B cell (primary cell): ENCODE data around the gene GRIK2. TPM values are rescaled to one million over a fixed set of nuclear protein-coding genes. Genes with fewer than 3 reads are reported as not detected.

Experiments used
- ATAC-seq: fragments of 200-7000 bp; cut with Tn5 transposase; one replicate; pipeline ENCODE4 v1.10.0; 2021; ENCODE audit warnings: low read depth, mild to moderate bottlenecking, moderate number of reproducible peaks, moderate library complexity
- CTCF ChIA-PET: fragments of 350-600 bp; sonication (Branson Sonifier 250); formaldehyde crosslinking; loops from one replicate; lab custom pipeline; 2021; ENCODE audit warnings: antibody characterized with exemption, inconsistent platforms; lab: Charles Lee
- POLR2A ChIA-PET: fragments of 350-600 bp; sonication (Branson Sonifier 250); formaldehyde crosslinking; loops from one replicate; lab custom pipeline; 2021; ENCODE audit warnings: antibody characterized with exemption; lab: Charles Lee
- DNase-seq: peaks from one replicate; pipeline ENCODE4 v3.0.0; 2013
- H2AFZ ChIP-seq: 2 replicates; pipeline ENCODE4 v1.6.1; 2012; ENCODE audit warnings: mild to moderate bottlenecking, low read depth, low read length; ENCODE audit not compliant: insufficient read depth, poor library complexity, severe bottlenecking
- H3K27ac ChIP-seq, 2 donors: 1 replicate in 1 of 2; 2 replicates in 1 of 2; pipeline ENCODE4 v1.5.1; 2012 to 2013; ENCODE audit warnings: low read length in 2 of 2, mild to moderate bottlenecking in 2 of 2, moderate library complexity in 1 of 2
- H3K27me3 ChIP-seq, 4 experiments: fragments of 200-600 bp in 1 of 4; sonication (generic) in 1 of 4; replicated peaks in 1 of 4; 1 replicate in 2 of 4; 2 replicates in 2 of 4; pipeline versions ENCODE4 v1.6.1 to v1.7.0; 2013 to 2016; ENCODE audit warnings: low read length in 3 of 4, mild to moderate bottlenecking in 2 of 4, mixed read lengths in 1 of 4, moderate library complexity in 1 of 4; ENCODE audit not compliant: insufficient read depth in 4 of 4, control insufficient read depth in 3 of 4; ENCODE audit errors: control extremely low read depth in 1 of 4
- H3K36me3 ChIP-seq, 2 experiments: replicated peaks in 1 of 2; 1 replicate in 1 of 2; 2 replicates in 1 of 2; pipeline versions ENCODE4 v1.6.1 to v1.7.1; 2013; ENCODE audit warnings: low read length in 1 of 2; ENCODE audit not compliant: insufficient read depth in 2 of 2, control insufficient read depth in 1 of 2; ENCODE audit errors: control extremely low read depth in 1 of 2, extremely low read depth in 1 of 2
- H3K4me1 ChIP-seq, 2 donors: fragments of 200-600 bp in 1 of 2; sonication (generic) in 1 of 2; 1 replicate in 1 of 2; 2 replicates in 1 of 2; pipeline versions ENCODE4 v1.5.1 to v1.6.1; 2013 to 2017; ENCODE audit warnings: low read length in 2 of 2; ENCODE audit not compliant: control insufficient read depth in 2 of 2, insufficient read depth in 2 of 2
- H3K4me2 ChIP-seq: replicated peaks from 2 replicates; pipeline ENCODE3; 2012; ENCODE audit warnings: mild to moderate bottlenecking, low read depth, low read length; ENCODE audit not compliant: poor library complexity, severe bottlenecking
- H3K4me3 ChIP-seq, 5 experiments: fragments of 200-600 bp in 1 of 5; sonication (generic) in 1 of 5; 1 replicate in 3 of 5; 2 replicates in 2 of 5; pipeline versions ENCODE4 v1.5.1 to v1.7.0; 2011 to 2016; ENCODE audit warnings: low read length in 4 of 5, mild to moderate bottlenecking in 4 of 5, low read depth in 2 of 5, control low read depth in 1 of 5, moderate library complexity in 1 of 5; ENCODE audit not compliant: insufficient read depth in 1 of 5; ENCODE audit errors: control extremely low read depth in 1 of 5, extremely low read depth in 1 of 5
- H3K79me2 ChIP-seq: fragments of 200-600 bp; sonication (generic); one replicate; pipeline ENCODE4 v1.6.0; 2016; ENCODE audit warnings: low read length; ENCODE audit not compliant: control insufficient read depth, insufficient read depth
- H3K9ac ChIP-seq: fragments of 200-600 bp; sonication (generic); 2 replicates; pipeline ENCODE4 v1.6.1; 2017; ENCODE audit warnings: mild to moderate bottlenecking, low read length, moderate library complexity
- H3K9me3 ChIP-seq, 3 donors: one replicate each; pipeline versions ENCODE4 v1.6.1 to v1.7.1; 2013; ENCODE audit warnings: low read length in 2 of 3; ENCODE audit not compliant: control insufficient read depth in 2 of 3, insufficient read depth in 1 of 3; ENCODE audit errors: control extremely low read depth in 1 of 3
- H4K20me1 ChIP-seq: 2 replicates; pipeline ENCODE4 v1.6.0; 2012; ENCODE audit warnings: mild to moderate bottlenecking, low read length; ENCODE audit not compliant: insufficient read depth, control insufficient read depth, poor library complexity, severe bottlenecking
- H3K27ac Mint-ChIP-seq: one replicate; pipeline ENCODE4 v1.8.0; 2021; ENCODE audit warnings: mixed read lengths
- H3K27me3 Mint-ChIP-seq: one replicate; pipeline ENCODE4 v1.8.0; 2021; ENCODE audit warnings: mixed read lengths
- H3K4me1 Mint-ChIP-seq: one replicate; pipeline ENCODE4 v1.8.0; 2021; ENCODE audit warnings: mixed read lengths
- H3K4me3 Mint-ChIP-seq: one replicate; pipeline ENCODE4 v1.8.0; 2021; ENCODE audit warnings: mixed read lengths
- H3K9me3 Mint-ChIP-seq: one replicate; pipeline ENCODE4 v1.8.0; 2022; ENCODE audit warnings: mixed read lengths; ENCODE audit not compliant: insufficient read depth
- CTCF ChIP-seq: fragments of 200-600 bp; IDR thresholded peaks from one replicate; pipeline ENCODE4 v1.8.0; 2022; ENCODE audit warnings: antibody characterized with exemption, mild to moderate bottlenecking
- EZH2 ChIP-seq: IDR thresholded peaks from 2 replicates; pipeline ENCODE4 v1.6.1; 2012; ENCODE audit warnings: borderline replicate concordance, low read depth, mild to moderate bottlenecking, moderate library complexity, low read length; ENCODE audit not compliant: insufficient read depth, poor library complexity, severe bottlenecking
- WGBS: methylation state at CpG from one replicate; pipeline ENCODE4 v1.1.5; 2013; ENCODE audit warnings: missing lambda C conversion rate; ENCODE audit not compliant: insufficient coverage; 5-methylcytosine and 5-hydroxymethylcytosine counted together
- intact Hi-C: fragments of 100-400 bp; cut with micrococcal nuclease; formaldehyde crosslinking; loops from one replicate; pipeline ENCODE4 v1.10.0; 2022
- polyA plus RNA-seq: library from polyadenylated mRNA; depleted of rRNA; stranded (reverse); fragments of >200 nt; gene quantifications from 2 replicates; pipeline ENCODE4 v1.2.3, GENCODE V29; 2012
- total RNA-seq, 2 donors: library from RNA; stranded (reverse); fragments of 120-200 nt in 1 of 2; gene quantifications; 1 replicate in 1 of 2; 2 replicates in 1 of 2; pipeline versions ENCODE4 v1.2.3 to v1.2.4, GENCODE V29; 2013 to 2022

The GRIK2 gene
- total and polyA plus RNA-seq, 2 donors (not counting 1 experiment from before 2014, with no cell fraction given): not detected

GRCh38 chr6:102038964-102039363, 645.5 kb downstream of the GRIK2 start:
- Histone ChIP-seq H3K9me3 (peaks cover 0 to 3% (median 0%) of the 10 kb centered on the region in 3 donors), H3K9ac (no peak overlapping the region), H2AFZ (no peak overlapping the region), H3K4me1 (no peaks in the 10 kb centered on the region), H3K27ac (no peak overlapping the region), H3K27me3 (no peaks in the 10 kb centered on the region), H4K20me1 (no peaks in the 10 kb centered on the region), H3K4me2 (no peak overlapping the region), H3K79me2 (no peaks in the 10 kb centered on the region), H3K4me3 (no peak overlapping the region), H3K36me3 (no peaks in the 10 kb centered on the region)
- intact Hi-C loops: no loop called here
- H3K27me3 Mint-ChIP-seq: no peaks in the 10 kb centered on the region
- DNase-seq: no peak
- H3K4me1 Mint-ChIP-seq: no peaks in the 10 kb centered on the region
- peaks cover 2% of the 10 kb centered on the region for H3K9me3 Mint-ChIP-seq
- H3K27ac Mint-ChIP-seq: no peak overlapping the region
- no peak overlapping the region for H3K4me3 Mint-ChIP-seq
- no peak for ATAC-seq
- no CpG with 5 or more reads among the region's 3 CpGs for WGBS
- CTCF ChIA-PET: no interaction called here
- POLR2A ChIA-PET: no interaction called here
- no peak for TF ChIP-seq CTCF
- TF ChIP-seq EZH2: no peak

- no peak overlapping the region for H2AFZ ChIP-seq
- POLR2A ChIA-PET: no interaction called here
These were observed 645.9 kb downstream of the GRIK2 start for GRCh38 chr6:102039441-102039840.

More at GRCh38 chr6:102039441-102039840, 645.9 kb downstream of the GRIK2 start:
- no peak for DNase-seq
- CTCF ChIA-PET: no interaction called here
- Mint-ChIP-seq H3K27me3 (no peaks in the 10 kb centered on the region), H3K4me1 (no peaks in the 10 kb centered on the region), H3K27ac (no peak overlapping the region), H3K4me3 (no peak overlapping the region), H3K9me3 (peaks cover 2% of the 10 kb centered on the region)
- Histone ChIP-seq H3K36me3 (no peaks in the 10 kb centered on the region), H4K20me1 (no peaks in the 10 kb centered on the region), H3K9ac (no peak overlapping the region), H3K79me2 (no peaks in the 10 kb centered on the region), H3K27me3 (no peaks in the 10 kb centered on the region), H3K4me1 (no peaks in the 10 kb centered on the region), H3K4me2 (no peak overlapping the region), H3K27ac (no peak overlapping the region), H3K4me3 (no peak overlapping the region), H3K9me3 (peaks cover 0 to 3% (median 0%) of the 10 kb centered on the region in 3 donors)
- WGBS: 83% methylated on average over 1 of the region's 3 CpGs
- ATAC-seq: no peak
- TF ChIP-seq CTCF (no peak), EZH2 (no peak)
- intact Hi-C loops: no loop called here
